Breast epithelium (tissue), 3 donors: ENCODE measurements around the gene CEP85L.

ENCODE experiments used
- POLR2A ChIP-seq: fragments of 450-650 bp; IDR thresholded peaks from one replicate; pipeline ENCODE4 v1.6.1; 2016; ENCODE audit warnings: antibody characterized with exemption, mild to moderate bottlenecking, moderate library complexity
- TF ChIP-seq, protein P1 (sequence below), 3 donors: fragments of 450-650 bp; IDR thresholded peaks; one replicate each; pipeline ENCODE4 v1.5.1; 2016 to 2017; ENCODE audit warnings: antibody characterized with exemption in 3 of 3, mild to moderate bottlenecking in 3 of 3, moderate library complexity in 3 of 3

- no peak for TF ChIP-seq POLR2A
- TF ChIP-seq, protein P1, sequence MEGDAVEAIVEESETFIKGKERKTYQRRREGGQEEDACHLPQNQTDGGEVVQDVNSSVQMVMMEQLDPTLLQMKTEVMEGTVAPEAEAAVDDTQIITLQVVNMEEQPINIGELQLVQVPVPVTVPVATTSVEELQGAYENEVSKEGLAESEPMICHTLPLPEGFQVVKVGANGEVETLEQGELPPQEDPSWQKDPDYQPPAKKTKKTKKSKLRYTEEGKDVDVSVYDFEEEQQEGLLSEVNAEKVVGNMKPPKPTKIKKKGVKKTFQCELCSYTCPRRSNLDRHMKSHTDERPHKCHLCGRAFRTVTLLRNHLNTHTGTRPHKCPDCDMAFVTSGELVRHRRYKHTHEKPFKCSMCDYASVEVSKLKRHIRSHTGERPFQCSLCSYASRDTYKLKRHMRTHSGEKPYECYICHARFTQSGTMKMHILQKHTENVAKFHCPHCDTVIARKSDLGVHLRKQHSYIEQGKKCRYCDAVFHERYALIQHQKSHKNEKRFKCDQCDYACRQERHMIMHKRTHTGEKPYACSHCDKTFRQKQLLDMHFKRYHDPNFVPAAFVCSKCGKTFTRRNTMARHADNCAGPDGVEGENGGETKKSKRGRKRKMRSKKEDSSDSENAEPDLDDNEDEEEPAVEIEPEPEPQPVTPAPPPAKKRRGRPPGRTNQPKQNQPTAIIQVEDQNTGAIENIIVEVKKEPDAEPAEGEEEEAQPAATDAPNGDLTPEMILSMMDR (IDR thresholded peaks at IDR 0.05), result no peak
These were observed 13.1 kb downstream of the CEP85L start for GRCh38 chr6:118638288-118638687.
